ENCODE data around the gene ODF4.

DNA sequence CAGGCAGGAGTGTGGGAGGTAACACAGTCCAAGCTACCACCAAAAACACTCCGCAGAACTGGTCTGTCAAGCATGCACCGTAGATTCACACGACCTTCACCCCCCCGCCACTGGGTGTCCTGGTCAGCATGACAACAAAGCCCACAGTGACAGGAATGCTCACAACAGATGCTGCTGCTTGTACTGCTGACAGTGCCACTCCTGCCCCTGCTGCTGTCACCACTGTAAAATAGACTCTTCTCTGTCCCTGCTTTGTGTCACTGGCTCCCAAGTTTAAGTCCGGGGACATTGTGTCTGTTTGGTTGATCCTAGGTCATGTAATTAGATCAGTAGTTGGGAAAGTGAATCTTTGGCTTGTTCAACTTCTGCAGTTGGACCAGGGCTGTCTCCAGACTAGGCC, 7.0 kb upstream of the ODF4 start:
- TF ChIP-seq, protein P1, sequence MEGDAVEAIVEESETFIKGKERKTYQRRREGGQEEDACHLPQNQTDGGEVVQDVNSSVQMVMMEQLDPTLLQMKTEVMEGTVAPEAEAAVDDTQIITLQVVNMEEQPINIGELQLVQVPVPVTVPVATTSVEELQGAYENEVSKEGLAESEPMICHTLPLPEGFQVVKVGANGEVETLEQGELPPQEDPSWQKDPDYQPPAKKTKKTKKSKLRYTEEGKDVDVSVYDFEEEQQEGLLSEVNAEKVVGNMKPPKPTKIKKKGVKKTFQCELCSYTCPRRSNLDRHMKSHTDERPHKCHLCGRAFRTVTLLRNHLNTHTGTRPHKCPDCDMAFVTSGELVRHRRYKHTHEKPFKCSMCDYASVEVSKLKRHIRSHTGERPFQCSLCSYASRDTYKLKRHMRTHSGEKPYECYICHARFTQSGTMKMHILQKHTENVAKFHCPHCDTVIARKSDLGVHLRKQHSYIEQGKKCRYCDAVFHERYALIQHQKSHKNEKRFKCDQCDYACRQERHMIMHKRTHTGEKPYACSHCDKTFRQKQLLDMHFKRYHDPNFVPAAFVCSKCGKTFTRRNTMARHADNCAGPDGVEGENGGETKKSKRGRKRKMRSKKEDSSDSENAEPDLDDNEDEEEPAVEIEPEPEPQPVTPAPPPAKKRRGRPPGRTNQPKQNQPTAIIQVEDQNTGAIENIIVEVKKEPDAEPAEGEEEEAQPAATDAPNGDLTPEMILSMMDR (IDR thresholded peaks at IDR 0.05): no peak
- no peak for TF ChIP-seq POLR2A (IDR thresholded peaks at IDR 0.05)

All from uterus (tissue), 2 donors.